DOHH2 (cell line): Measurements from ENCODE around the gene TIE1.

ENCODE experiments used
- H3F3A ChIP-seq: fragments of 200-600 bp; sonication (generic), shearing (Covaris generic); 2 replicates; pipeline ENCODE4 v1.6.0; 2016; ENCODE audit warnings: antibody characterized with exemption, mild to moderate bottlenecking; ENCODE audit not compliant: control insufficient read depth, insufficient read depth
- H3K27ac ChIP-seq: fragments of 200-600 bp; sonication (generic); 2 replicates; pipeline ENCODE4 v1.5.1; 2014; ENCODE audit warnings: low read depth, mild to moderate bottlenecking, low read length, moderate library complexity
- H3K27me3 ChIP-seq: fragments of 200-600 bp; sonication (generic); 2 replicates; pipeline ENCODE4 v1.6.1; 2014; ENCODE audit warnings: mild to moderate bottlenecking, low read length, mixed read lengths; ENCODE audit not compliant: control insufficient read depth
- H3K36me3 ChIP-seq: fragments of 200-600 bp; sonication (generic); 2 replicates; pipeline ENCODE4 v1.6.1; 2014; ENCODE audit warnings: mild to moderate bottlenecking, low read length, moderate library complexity, mixed read lengths; ENCODE audit not compliant: control insufficient read depth
- H3K4me1 ChIP-seq: fragments of 200-600 bp; sonication (generic); 2 replicates; pipeline ENCODE4 v1.6.1; 2014; ENCODE audit warnings: mild to moderate bottlenecking, low read length, mixed read lengths; ENCODE audit not compliant: control insufficient read depth
- H3K4me2 ChIP-seq: fragments of 200-600 bp; sonication (generic); 2 replicates; pipeline ENCODE4 v1.6.0; 2014; ENCODE audit warnings: mild to moderate bottlenecking, low read length, moderate library complexity
- H3K4me3 ChIP-seq: fragments of 200-600 bp; sonication (generic); 2 replicates; pipeline ENCODE4 v1.5.1; 2014; ENCODE audit warnings: mild to moderate bottlenecking, low read length, mixed read lengths
- H3K79me2 ChIP-seq: fragments of 200-600 bp; sonication (generic); 2 replicates; pipeline ENCODE4 v1.6.1; 2014; ENCODE audit warnings: mild to moderate bottlenecking, low read length, mixed read lengths; ENCODE audit not compliant: control insufficient read depth
- H3K9me2 ChIP-seq: fragments of 200-600 bp; sonication (generic); replicated peaks from 2 replicates; pipeline ENCODE4 v1.6.1; 2014; ENCODE audit warnings: mild to moderate bottlenecking, low read length, mixed read lengths; ENCODE audit not compliant: control insufficient read depth
- H3K9me3 ChIP-seq: fragments of 200-600 bp; sonication (generic); 2 replicates; pipeline ENCODE4 v1.6.1; 2014; ENCODE audit warnings: antibody characterized with exemption, low read length, mixed read lengths; ENCODE audit not compliant: control insufficient read depth, insufficient read depth
- H4K20me1 ChIP-seq: fragments of 200-600 bp; sonication (generic); 2 replicates; pipeline ENCODE4 v1.6.0; 2014; ENCODE audit warnings: low read depth, mild to moderate bottlenecking, antibody characterized with exemption, low read length, moderate library complexity; ENCODE audit not compliant: control insufficient read depth, insufficient read depth
- EZH2phosphoT487 ChIP-seq: fragments of 200-600 bp; sonication (generic); IDR thresholded peaks from 2 replicates; pipeline ENCODE4 v1.6.1; 2017; ENCODE audit warnings: borderline replicate concordance, mild to moderate bottlenecking, antibody characterized with exemption, low read length, moderate library complexity, mixed read lengths
- TF ChIP-seq, protein P1 (sequence below): fragments of 200-600 bp; sonication (generic); IDR thresholded peaks from one replicate; pipeline ENCODE4 v1.5.1; 2014; ENCODE audit warnings: antibody characterized with exemption, mild to moderate bottlenecking, low read depth, low read length; ENCODE audit not compliant: poor library complexity, severe bottlenecking

Gene TIE1

GRCh38 chr1:43293896-43294760 lies 6.7 kb upstream of the TIE1 start:
- H3K4me2 ChIP-seq, result no peak overlapping the region
- H3K9me2 ChIP-seq, result no peaks in the 10 kb centered on the region
- no peaks in the 10 kb centered on the region for H4K20me1 ChIP-seq
- H3K4me1 ChIP-seq, result no peaks in the 10 kb centered on the region
- no peaks in the 10 kb centered on the region for H3K27me3 ChIP-seq
- no peak overlapping the region for H3K27ac ChIP-seq
- H3F3A ChIP-seq, result no peaks in the 10 kb centered on the region
- no peaks in the 10 kb centered on the region for H3K9me3 ChIP-seq
- H3K79me2 ChIP-seq, result no peaks in the 10 kb centered on the region
- H3K36me3 ChIP-seq, result no peaks in the 10 kb centered on the region
- H3K4me3 ChIP-seq, result no peak overlapping the region
- TF ChIP-seq EZH2phosphoT487, result no peak
- TF ChIP-seq, protein P1, sequence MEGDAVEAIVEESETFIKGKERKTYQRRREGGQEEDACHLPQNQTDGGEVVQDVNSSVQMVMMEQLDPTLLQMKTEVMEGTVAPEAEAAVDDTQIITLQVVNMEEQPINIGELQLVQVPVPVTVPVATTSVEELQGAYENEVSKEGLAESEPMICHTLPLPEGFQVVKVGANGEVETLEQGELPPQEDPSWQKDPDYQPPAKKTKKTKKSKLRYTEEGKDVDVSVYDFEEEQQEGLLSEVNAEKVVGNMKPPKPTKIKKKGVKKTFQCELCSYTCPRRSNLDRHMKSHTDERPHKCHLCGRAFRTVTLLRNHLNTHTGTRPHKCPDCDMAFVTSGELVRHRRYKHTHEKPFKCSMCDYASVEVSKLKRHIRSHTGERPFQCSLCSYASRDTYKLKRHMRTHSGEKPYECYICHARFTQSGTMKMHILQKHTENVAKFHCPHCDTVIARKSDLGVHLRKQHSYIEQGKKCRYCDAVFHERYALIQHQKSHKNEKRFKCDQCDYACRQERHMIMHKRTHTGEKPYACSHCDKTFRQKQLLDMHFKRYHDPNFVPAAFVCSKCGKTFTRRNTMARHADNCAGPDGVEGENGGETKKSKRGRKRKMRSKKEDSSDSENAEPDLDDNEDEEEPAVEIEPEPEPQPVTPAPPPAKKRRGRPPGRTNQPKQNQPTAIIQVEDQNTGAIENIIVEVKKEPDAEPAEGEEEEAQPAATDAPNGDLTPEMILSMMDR, result no peak

GRCh38 chr1:43294761-43295160 lies 6.0 kb upstream of the TIE1 start:
- no peaks in the 10 kb centered on the region for H4K20me1 ChIP-seq
- no peaks in the 10 kb centered on the region for H3K27me3 ChIP-seq
- no peaks in the 10 kb centered on the region for H3K9me2 ChIP-seq
- no peaks in the 10 kb centered on the region for H3F3A ChIP-seq
- no peak overlapping the region for H3K4me2 ChIP-seq
- H3K79me2 ChIP-seq, result no peaks in the 10 kb centered on the region
- no peak overlapping the region for H3K27ac ChIP-seq
- no peak overlapping the region for H3K4me3 ChIP-seq
- H3K4me1 ChIP-seq, result no peaks in the 10 kb centered on the region
- H3K36me3 ChIP-seq, result no peaks in the 10 kb centered on the region
- H3K9me3 ChIP-seq, result no peaks in the 10 kb centered on the region
- TF ChIP-seq, protein P1, result no peak
- TF ChIP-seq EZH2phosphoT487, result no peak

- Histone ChIP-seq H3K27me3 (no peaks in the 10 kb centered on the region), H3K4me3 (no peak overlapping the region), H3F3A (no peaks in the 10 kb centered on the region), H3K9me2 (no peaks in the 10 kb centered on the region), H3K79me2 (no peaks in the 10 kb centered on the region), H3K27ac (no peak overlapping the region), H3K4me2 (no peak overlapping the region), H3K36me3 (no peaks in the 10 kb centered on the region), H3K9me3 (no peaks in the 10 kb centered on the region), H4K20me1 (no peaks in the 10 kb centered on the region), H3K4me1 (no peaks in the 10 kb centered on the region)
- TF ChIP-seq, protein P1, result no peak
Measured at GRCh38 chr1:43296207-43296606, 4.6 kb upstream of the TIE1 start.
